SHP77 (cell line): ENCODE data around the gene RRP36.

Experiments
- DNase-seq, 2 experiments: peaks; one replicate each; lab custom pipeline; 2025; lab: John Stamatoyannopoulos, UW

Gene RRP36

DNA sequence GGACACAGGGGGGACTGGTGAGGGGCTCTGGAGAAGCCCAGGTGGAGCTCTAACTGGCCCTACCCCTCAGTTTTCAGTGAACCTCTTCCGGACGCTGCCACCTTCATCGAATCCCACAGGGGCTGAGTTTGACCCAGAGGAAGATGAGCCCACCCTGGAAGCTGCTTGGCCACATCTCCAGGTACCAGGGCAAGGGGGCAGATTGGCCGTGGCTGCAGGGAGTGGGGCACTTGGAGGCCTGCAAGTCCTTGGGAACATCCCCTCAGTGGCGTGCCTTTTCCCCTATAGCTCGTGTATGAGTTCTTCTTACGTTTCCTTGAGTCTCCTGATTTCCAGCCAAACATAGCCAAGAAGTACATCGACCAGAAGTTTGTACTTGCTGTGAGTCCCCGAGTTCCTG, 14.3 kb upstream of the RRP36 start:
- DNase-seq, result no peak

DNA sequence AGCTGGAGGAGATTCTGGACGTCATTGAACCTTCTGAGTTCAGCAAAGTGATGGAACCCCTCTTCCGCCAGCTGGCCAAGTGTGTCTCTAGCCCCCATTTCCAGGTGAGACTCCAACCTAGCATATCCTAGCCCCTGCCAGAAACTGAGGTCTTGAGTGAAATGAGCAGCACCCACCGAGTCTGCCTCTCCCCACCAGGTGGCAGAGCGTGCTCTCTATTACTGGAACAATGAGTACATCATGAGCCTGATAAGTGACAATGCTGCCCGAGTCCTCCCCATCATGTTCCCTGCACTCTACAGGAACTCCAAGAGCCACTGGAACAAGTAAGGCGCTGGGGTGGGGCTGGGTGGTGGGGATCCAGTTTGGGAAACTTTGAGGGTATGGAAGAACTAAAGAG, 12.3 kb upstream of the RRP36 start:
- peak; percentile 69 to 72 for DNase-seq

DNA sequence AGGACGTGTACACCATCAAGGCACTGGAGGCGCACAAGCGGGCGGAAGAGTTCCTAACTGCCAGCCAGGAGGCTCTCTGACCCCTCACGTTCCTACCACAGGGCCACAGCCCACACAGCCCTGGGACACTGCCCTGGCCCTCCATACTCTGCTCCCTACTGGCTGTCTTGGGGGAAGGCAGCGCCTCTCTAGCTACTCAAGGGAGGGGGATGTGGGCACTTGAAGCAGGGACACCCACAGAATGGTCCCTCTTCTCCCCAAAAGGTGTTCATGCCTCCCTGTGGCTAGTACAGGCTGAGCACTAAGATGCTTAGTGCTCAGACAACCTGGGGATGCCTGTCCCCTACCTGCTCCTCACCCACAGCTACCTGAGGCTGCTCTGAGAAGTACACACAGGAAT, 10.2 kb upstream of the RRP36 start:
- DNase-seq, result no peak

DNA sequence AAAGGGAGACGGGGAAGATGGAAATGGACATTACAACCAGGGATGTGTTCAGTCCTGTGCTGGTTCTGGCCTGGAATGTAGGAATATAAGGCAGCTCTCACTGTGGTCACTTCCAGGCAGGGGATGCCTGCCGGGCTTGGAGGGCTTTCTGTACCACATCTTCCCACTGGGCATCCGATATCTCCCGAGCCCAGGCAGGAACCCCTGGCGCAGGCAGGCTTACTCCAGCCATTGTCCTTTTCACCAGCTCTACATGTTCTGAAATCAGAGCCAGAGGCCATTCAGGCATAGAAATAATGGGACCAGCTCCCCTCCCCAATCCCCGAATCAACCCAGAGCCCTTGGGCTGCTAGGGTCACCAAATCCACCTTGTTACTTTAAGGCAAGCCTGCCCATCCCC, 9.1 kb upstream of the RRP36 start:
- DNase-seq, result no peak

DNA sequence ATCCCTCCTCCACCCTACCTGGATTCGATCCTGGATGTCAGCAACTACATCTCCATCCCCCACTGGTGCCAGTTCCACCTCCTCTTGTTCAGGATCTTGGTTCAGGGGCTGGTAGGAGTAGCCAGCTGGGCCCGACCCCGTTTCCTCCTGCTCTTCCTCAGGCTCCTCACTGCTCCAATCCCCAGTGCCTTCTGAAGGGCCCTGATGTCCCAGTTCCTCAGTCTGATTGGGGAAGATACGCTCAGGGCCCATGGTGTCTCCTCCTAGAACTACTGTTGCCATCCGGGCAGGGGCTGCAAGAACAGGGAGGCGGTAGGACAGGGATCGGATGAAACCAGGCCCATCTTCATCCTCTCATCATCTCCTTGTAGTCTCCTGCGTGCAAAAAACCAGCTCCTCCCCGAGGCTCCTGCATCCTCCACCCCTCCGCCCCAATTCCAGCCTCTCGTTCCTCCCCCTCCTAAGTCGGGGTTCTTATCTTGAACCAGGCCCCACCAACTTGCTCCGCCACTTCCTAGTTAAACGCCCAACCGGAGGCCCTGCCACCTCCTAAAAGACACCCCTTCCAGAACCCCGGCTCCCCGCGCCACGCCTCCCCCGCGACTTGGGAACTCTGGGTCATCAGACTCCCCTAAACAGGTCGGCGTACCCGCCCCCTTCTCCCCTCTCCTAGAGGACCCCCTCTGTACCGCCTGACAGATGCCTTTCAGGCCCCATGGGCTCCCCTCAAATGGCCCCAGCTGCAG, 8.2 kb upstream of the RRP36 start:
- DNase-seq, result no peak

DNA sequence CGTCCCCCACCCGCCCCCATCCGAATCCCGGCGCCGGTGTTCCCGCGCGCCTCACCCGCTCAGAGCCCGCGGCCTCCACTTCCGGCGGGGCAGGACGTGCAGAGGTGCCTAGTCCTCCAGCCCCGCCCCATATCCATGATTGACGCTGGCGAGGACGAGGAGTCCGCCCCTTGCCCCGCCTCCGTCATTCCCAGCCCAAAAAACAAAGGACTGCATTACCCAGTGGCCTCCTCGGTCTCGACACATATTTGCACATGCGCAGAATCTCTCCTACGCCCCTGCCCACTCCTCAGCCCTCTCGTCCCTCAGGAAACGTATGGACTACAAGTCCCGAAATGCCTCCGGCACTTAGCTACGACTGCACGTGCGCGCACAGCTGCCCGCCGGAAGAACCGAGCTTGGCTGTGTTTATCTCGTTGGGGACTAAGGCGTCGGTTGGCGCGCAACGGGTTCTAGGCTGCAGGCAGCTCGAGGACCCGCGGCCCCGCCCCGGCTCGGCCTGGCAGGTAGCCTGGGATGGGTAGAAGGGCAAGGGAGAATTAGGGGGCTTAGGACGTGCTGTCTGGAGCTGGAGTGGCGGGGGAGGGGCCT, 7.5 kb upstream of the RRP36 start, which contains the start of the genes KLHDC3 and MEA1:
KLHDC3 (plus strand) TSS at position 407 of the 591 bp plus-strand sequence. CDS start 2,944 bp downstream, outside the sequence.
MEA1 (minus strand) TSS at position 104 of the 591 bp plus-strand sequence. CDS start 133 bp downstream, outside the sequence.
- peak; percentile 100 for DNase-seq

DNA sequence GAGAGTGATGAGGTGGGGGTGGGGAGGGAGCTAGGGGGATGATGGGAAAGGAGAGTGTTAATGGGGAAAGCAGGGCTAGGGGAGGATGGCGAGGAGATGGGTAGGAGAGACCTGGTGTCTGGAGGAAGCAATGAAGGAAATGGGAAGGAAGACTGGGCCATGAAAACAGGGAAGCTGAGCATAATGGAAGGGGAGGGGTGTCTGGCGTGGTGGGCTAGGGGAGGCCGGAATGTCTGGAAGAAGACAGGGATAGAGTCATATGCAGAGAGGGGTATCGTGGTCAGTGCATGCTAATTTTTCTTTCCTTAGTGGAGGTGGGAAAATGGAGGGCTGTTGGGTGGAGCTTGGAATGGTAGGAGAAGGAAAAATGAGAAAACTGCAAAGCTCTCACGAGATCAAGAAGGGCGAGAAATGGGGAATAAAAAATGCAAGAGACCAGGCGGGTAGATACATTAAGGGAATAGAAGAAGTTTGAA, 7.0 kb upstream of the RRP36 start:
- DNase-seq, result peak in 1 of 2 experiments; percentile 9

DNA sequence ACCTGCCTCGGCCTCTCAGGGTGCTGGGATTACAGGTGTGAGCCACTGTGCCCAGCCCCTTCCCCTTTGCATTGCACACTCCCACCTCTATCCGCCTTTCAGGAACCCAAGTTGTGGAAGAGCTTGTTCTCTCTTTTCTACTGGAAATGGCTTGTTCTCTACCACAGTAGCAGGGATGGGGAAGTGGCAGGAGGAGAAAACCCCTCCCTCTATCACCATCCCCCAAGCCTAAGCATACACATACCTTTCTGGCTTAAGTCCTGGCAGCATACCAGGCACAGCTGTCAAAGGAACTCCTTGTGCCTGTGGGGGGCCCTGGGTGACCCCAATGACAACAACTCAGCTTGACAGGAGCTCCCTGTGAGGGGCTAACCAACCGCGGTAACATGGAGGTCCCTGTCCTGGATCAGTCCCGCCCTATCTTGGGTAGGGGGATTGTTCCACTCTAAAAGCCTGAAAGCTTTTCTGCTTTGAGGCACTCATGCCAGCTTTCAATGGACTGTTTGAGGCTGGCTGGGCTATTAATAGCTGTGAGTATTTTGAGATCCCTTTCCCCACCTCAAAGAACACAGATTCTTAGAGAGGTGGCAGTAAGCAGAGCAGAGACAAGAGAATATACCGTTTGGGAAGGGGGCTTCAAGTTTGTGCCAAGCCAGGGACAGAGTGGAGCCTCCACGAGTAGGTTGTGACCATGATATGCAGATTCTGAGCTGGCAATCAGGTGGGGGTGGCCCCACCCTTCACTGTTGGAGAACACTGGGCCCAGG, 5.1 kb upstream of the RRP36 start:
- DNase-seq, result no peak

DNA sequence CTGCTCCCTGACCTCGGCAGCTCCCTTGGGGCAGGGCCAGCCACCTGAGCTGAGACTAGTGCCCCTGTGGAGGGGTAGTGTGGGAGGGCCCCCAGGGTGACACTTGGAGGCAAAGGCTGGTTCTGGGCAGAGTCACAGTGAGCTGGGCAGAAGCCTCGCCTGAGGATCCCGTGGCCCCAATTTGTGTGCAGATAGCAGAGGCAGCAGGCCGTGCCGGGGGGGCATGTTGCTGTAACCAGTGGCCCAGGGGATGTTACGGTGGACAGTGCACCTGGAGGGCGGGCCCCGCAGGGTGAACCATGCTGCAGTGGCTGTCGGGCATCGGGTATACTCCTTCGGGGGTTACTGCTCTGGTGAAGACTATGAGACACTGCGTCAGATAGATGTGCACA, 4.5 kb upstream of the RRP36 start:
- no peak for DNase-seq

DNA sequence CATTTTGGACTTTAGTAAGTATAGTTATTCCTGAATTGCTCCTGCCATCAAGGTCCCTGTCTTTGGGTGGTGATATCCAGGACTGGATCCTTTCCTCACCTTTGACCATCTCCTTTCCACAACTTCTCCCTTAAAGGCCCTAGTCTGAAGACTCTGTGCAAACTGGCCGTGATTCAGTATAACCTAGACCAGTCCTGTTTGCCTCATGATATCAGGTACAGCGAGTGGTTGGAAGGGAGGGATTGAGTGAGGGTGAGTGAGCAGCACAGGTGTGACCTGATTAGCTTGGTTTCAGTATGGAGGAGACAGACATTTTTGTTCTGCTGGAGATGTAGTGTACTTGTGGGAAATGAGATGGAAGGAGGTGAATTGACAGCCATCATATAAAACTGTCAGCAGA, 2.3 kb upstream of the RRP36 start:
- no peak for DNase-seq

DNA sequence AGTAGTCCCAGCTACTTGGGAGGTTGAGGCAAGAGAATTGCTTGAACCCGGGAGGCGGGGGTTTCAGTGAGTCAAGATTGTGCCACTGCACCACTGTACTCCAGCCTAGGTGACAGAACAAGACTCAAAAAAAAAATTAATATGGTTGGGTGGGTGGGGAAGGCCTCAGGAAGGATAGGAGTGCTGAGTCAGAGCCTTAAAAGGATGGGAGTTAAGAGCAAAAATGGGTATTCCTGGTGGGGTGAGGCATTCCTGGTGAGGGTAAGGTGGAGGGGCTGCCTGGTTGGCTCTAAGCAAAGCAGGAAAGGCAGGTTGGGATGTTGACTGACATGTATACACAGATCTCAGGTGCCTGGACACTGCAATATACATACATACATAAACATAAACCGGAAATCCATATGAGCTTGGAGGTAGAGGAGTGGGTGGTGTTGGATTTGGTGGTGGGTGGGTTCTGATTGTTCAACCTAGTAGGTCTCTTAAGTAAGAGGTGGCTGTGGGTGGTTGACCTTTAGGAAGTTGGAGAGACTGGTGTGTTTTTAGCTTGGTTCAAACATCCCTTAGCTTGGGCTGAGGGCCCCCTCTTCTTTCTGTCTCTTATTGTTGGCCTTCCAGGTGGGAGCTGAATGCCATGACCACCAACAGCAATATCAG, 1.2 kb upstream of the RRP36 start:
- DNase-seq, result no peak

DNA sequence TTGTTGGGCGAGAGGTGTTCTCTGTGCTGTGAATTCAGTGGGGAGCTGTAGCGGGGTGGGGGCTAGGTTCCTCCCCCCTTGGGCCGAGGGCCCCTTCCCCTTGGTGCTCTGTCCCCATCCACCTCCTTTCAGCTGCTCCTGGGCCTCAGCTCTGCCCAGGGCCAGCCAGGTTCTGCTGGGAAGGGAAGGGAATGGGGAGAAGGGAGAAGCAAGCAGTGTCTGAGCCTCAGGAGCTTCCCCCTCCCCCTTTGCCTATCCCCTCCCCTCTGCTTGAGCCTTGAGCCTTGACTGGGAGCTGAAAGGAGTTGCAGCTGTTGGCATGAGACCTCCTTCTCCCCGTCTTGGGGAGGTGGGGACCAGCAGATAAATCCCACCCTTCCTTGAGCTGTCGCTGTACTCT, 576 bp upstream of the RRP36 start:
- no peak for DNase-seq

DNA sequence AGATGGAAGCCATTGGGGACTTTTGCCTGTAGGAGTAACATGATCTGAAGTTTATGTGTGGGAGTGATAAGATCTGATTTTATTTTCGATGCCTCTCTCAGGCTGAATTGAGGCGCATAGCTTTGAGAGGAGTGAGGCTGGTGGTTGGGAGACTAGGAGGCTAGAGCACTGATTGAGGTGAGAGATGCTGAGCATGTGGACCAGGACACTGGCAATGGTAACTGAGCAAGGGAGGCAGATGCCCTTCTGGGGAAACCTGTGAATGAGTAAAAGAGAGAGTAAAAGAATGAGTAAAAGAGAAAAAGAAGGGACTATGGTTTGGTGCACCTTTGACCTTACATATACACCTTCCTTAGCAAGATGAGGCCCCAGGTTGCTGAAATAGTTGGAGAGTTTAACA, 3.0 kb downstream of the RRP36 start:
- DNase-seq, result no peak

DNA sequence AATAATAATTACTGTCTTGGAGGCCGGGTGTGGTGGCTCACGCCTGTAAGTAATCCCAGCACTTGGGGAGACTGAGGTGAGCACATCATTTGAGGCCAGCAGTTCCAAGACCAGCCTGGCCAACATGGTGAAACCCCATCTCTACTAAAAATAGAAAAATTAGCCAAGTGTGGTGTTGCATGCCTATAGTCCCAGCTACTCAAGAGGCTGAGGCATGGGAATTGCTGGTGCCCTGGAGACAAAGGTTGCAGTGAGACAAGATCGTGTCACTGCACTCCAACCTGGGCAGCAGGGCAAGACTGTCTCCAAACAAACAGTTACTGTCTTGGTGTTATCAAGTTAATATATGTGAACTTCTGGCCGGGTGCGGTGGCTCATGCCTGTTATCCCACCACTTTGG, 4.9 kb downstream of the RRP36 start:
- DNase-seq, result no peak

DNA sequence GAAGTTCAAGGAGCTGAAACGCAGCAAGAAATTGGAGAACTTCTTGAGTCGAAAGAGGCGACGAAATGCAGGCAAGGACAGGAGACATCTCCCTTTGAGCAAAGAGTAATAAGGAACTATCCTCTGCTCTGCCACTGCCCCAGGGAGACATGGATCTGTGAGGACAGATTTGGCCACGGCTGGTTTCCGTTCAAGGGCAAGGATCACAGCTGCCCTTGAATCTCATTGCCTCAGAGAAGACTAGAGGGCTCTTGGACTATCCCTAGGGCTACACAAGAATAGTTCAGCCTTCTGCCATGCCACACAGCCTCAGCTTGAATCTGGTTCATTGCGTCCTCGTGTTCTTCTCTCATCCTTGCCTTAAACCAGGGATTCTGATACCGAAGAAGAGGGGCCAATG, 7.7 kb downstream of the RRP36 start:
- no peak for DNase-seq

DNA sequence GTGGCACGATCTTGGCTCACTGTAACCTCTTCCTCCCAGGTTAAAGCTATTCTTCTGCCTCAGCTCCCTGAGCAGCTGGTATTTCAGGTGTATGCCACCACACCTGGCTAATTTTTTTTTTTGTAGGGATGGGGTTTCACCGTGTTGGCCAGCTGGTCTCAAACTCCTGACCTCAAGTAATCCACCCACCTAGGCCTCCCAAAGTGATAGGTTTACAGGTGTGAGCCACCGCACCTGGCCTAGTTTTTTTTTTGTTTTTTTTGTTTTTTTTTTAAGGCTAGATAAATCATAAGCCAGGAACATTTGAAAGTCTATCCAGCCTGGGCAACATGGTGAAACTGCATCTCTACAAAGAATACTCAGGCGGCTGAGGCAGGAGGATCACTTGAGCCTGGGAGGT, 10.9 kb downstream of the RRP36 start:
- no peak for DNase-seq

DNA sequence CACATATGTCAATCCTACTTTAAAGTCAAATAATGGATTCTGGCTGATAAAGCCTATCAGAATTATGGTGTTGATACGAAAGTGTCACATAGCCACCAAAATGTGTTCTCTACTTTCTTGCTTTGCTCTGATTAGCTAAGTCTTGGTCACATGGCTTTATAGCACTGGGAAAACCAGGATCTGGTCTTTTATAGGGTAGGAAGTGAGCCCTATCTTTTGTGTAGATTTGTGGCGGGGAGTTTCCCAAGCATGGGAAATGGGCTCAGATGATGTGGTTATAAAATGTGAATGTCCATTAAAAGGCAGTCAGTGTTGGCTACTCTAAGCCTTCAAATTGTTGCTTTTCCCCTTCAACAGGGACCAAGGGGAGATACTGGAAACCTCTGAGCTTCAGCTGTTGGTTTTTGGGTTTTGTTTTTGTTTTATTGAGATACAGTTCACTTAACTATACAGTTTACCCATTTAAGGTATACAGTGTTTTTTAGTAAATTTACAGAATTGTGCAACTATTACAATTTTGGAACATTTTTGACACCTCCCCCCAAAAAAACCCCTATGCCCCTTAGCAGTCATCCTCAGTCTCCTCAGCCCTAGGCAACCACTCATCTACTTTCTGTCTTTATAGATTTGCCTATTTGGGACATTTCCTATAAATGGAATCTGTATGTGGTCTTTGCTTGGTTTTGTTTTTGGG, 12.2 kb downstream of the RRP36 start:
- no peak for DNase-seq

DNA sequence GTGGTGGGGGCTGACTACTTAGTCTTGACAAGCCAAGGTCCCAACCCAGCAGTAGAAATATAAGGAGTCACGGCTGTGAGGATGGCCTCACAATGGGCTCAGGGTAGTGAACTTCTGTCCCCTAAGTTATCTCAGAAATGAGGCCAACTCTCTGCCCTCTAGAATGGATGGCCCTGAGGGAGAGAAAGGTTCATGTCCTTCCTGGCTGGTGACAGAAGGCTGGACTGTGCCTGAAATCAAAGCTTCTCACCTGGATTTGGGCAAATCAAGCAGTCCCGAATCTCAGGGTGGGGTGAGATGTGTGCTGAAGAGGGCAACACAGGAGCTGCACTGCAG, 12.7 kb downstream of the RRP36 start:
- DNase-seq, result no peak

DNA sequence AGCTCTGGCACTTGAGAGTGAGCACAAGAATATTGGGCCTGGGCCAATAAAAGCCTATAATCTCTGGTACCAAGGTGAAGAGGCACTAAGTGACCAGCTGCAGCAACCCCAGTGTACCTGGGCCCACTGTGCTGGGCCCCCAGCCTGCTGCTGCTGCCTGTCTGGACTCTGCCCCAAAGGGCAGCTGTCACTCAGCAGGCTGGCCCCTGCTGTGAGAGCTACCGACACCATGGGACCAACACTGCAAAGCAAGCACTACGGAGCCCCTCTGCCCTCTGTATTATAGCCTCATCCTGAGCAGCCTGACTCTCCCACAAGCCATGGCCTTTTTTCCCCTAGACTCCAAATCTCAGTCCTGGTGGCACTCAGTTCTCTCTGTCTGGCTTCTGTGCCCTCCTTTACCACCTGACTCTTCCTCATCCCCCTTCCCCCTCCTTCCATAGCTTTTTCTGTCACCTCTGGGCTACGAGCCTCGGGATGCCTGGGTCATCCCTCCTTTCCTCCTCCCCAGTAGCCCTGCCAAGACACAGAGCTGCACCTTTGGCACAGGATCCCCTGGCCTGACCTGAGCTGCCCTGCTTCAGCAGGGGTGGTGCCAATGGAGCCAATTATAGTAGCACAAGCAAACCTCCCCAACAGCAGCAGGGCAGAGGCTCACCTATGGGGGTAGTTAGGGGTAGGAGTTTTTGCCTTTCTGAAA, 14.2 kb downstream of the RRP36 start:
- no peak for DNase-seq

DNA sequence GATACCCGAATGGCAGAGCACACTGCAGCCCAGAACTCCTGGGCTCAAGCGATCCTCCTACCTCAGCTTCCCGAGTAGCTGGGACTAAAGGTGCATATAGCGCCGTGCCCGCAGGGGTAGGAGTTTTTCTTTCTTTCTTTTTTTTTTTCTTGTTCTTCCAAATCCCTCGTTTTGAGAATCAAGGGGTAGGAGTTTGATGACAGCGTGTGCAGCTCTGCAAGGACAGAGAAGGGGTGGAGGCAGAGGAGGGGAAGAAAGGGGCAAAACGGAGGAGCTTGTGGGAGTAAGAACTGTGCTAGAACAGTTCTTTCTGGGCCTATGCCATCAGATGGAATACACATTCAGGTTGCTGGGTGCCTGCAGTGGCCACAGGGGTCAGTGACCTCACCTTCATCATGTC, 15.3 kb downstream of the RRP36 start:
- DNase-seq, result no peak

DNA sequence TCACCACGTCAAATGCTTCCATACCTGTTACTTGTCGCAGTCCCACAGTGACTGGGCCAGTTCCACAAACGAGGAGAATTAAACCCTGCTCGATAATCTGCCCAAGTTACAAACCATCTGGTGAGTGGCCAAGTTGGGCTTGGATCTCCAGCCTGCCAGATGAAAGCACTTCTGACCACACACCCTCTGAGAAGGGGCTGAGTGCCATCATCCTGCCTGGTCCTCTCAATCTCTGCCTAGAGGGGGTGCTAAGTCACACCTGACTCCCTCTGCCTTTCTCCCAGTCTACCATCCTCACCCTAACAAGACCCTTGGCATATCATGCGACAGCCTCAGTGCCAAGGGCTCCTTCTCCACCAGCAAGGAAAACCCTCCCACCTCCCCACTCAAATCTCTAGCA, 15.8 kb downstream of the RRP36 start:
- DNase-seq, result no peak
